IMR-90 (cell line): Measurements from ENCODE around the gene DYRK1B. TPM values are rescaled to one million over a fixed set of nuclear protein-coding genes. Genes with fewer than 3 reads are reported as not detected.

Experiments used
- ATAC-seq: fragments of 200-7000 bp; cut with Tn5 transposase; 2 replicates; pipeline ENCODE4 v1.9.1; 2020; ENCODE audit warnings: low read depth, mild to moderate bottlenecking, moderate library complexity
- BruUV-seq: library from RNA; stranded (reverse); fragments of 400-500 nt; replicated peaks from 2 replicates; lab custom pipeline; 2021; lab: Mats Ljungman, UMichigan
- CTCF ChIA-PET: fragments of 300-600 bp; formaldehyde crosslinking; extraction: SDS; loops from one replicate; lab custom pipeline; 2021; ENCODE audit warnings: antibody characterized with exemption; lab: Yijun Ruan, JAX
- POLR2A ChIA-PET: fragments of 300-600 bp; sonication (Branson Sonifier 250); formaldehyde crosslinking; loops from one replicate; lab custom pipeline; 2022; ENCODE audit warnings: antibody characterized with exemption; ENCODE audit not compliant: unreplicated experiment; lab: Charles Lee
- DNase-seq: peaks from one replicate; pipeline ENCODE4 v3.0.0; 2013
- H2AFZ ChIP-seq: replicated peaks from 2 replicates; pipeline ENCODE3; 2013; ENCODE audit warnings: low read length, mild to moderate bottlenecking; ENCODE audit not compliant: poor library complexity
- H2AK5ac ChIP-seq: 2 replicates; pipeline ENCODE4 v1.6.1; 2013; ENCODE audit warnings: low read depth, low read length, inconsistent platforms
- H2AK9ac ChIP-seq: replicated peaks from 2 replicates; pipeline ENCODE3; 2013; ENCODE audit warnings: mild to moderate bottlenecking, low read depth, low read length, moderate library complexity; ENCODE audit not compliant: poor library complexity
- H2BK120ac ChIP-seq: 2 replicates; pipeline ENCODE4 v1.6.1; 2013; ENCODE audit warnings: low read depth, low read length, inconsistent platforms
- H2BK15ac ChIP-seq: 3 replicates; pipeline ENCODE4 v1.6.1; 2013; ENCODE audit warnings: low read depth, low read length, inconsistent platforms
- H2BK20ac ChIP-seq: 2 replicates; pipeline ENCODE4 v1.6.1; 2013; ENCODE audit warnings: low read depth, mild to moderate bottlenecking, inconsistent platforms, low read length, moderate library complexity
- H2BK5ac ChIP-seq: 2 replicates; pipeline ENCODE4 v1.6.1; 2013; ENCODE audit warnings: mild to moderate bottlenecking, low read depth, low read length, inconsistent platforms; ENCODE audit not compliant: poor library complexity, severe bottlenecking
- H3K14ac ChIP-seq: replicated peaks from 2 replicates; pipeline ENCODE4 v1.6.1; 2013; ENCODE audit warnings: low read depth, low read length, inconsistent platforms
- H3K18ac ChIP-seq: 2 replicates; pipeline ENCODE4 v1.6.1; 2013; ENCODE audit warnings: low read depth, low read length, control low read depth
- H3K23ac ChIP-seq: 2 replicates; pipeline ENCODE4 v1.6.1; 2013; ENCODE audit warnings: low read depth, low read length, inconsistent platforms
- H3K27ac ChIP-seq: 2 replicates; pipeline ENCODE4 v1.5.1; 2013; ENCODE audit warnings: mild to moderate bottlenecking, control low read depth, low read length; ENCODE audit not compliant: insufficient read depth
- H3K27me3 ChIP-seq: 2 replicates; pipeline ENCODE4 v1.6.1; 2013; ENCODE audit warnings: low read length; ENCODE audit not compliant: control insufficient read depth, insufficient read depth
- H3K36me3 ChIP-seq: 2 replicates; pipeline ENCODE4 v1.6.1; 2013; ENCODE audit warnings: low read length, mixed read lengths; ENCODE audit not compliant: control insufficient read depth, insufficient read depth
- H3K4ac ChIP-seq: 2 replicates; pipeline ENCODE4 v1.6.1; 2013; ENCODE audit warnings: low read depth, low read length, inconsistent platforms
- H3K4me1 ChIP-seq: 2 replicates; pipeline ENCODE4 v1.6.1; 2013; ENCODE audit warnings: low read length, mixed read lengths; ENCODE audit not compliant: control insufficient read depth, insufficient read depth
- H3K4me2 ChIP-seq: 2 replicates; pipeline ENCODE4 v1.6.1; 2013; ENCODE audit warnings: low read depth, mild to moderate bottlenecking, control low read depth, low read length, moderate library complexity
- H3K4me3 ChIP-seq: 2 replicates; pipeline ENCODE4 v1.5.1; 2013; ENCODE audit warnings: low read depth, mild to moderate bottlenecking, control low read depth, low read length, moderate library complexity; ENCODE audit not compliant: insufficient read depth
- H3K56ac ChIP-seq: 2 replicates; pipeline ENCODE4 v1.6.1; 2013; ENCODE audit warnings: low read length, inconsistent platforms; ENCODE audit not compliant: insufficient read depth; ENCODE audit errors: extremely low read depth
- H3K79me1 ChIP-seq, 2 experiments: 2 replicates each; pipeline ENCODE4 v1.6.1; 2013; ENCODE audit warnings: low read length in 2 of 2, inconsistent platforms in 1 of 2, low read depth in 1 of 2
- H3K9ac ChIP-seq: 2 replicates; pipeline ENCODE4 v1.6.1; 2013; ENCODE audit warnings: low read depth, low read length, control low read depth
- H3K9me1 ChIP-seq: 2 replicates; pipeline ENCODE4 v1.6.1; 2013; ENCODE audit warnings: low read length, inconsistent platforms; ENCODE audit not compliant: insufficient read depth
- H3K9me3 ChIP-seq: 2 replicates; pipeline ENCODE4 v1.6.1; 2013; ENCODE audit warnings: low read length; ENCODE audit not compliant: control insufficient read depth, insufficient read depth
- H4K20me1 ChIP-seq: 2 replicates; pipeline ENCODE4 v1.6.1; 2013; ENCODE audit warnings: low read length, inconsistent platforms; ENCODE audit not compliant: insufficient read depth
- H4K5ac ChIP-seq: 2 replicates; pipeline ENCODE4 v1.6.1; 2013; ENCODE audit warnings: mild to moderate bottlenecking, low read depth, low read length, control low read depth
- H4K8ac ChIP-seq, 2 experiments: 2 replicates each; pipeline ENCODE4 v1.6.1; 2013; ENCODE audit warnings: low read depth in 2 of 2, low read length in 2 of 2, control low read depth in 1 of 2, inconsistent platforms in 1 of 2
- H4K91ac ChIP-seq: 2 replicates; pipeline ENCODE4 v1.6.1; 2013; ENCODE audit warnings: low read depth, low read length, inconsistent platforms; ENCODE audit not compliant: insufficient read depth
- BHLHE40 ChIP-seq: fragments of 150-350 bp; IDR thresholded peaks from 2 replicates; pipeline ENCODE4 v1.6.1; 2016; ENCODE audit warnings: mild to moderate bottlenecking, low read depth, low read length
- CEBPB ChIP-seq: IDR thresholded peaks from 2 replicates; pipeline ENCODE4 v1.6.1; 2012; ENCODE audit warnings: low read depth, low read length, improper control_type of control experiment
- FOS ChIP-seq: fragments of 150-350 bp; IDR thresholded peaks from 2 replicates; pipeline ENCODE4 v1.6.1; 2016; ENCODE audit warnings: low read depth, low read length
- MAFK ChIP-seq: IDR thresholded peaks from 2 replicates; pipeline ENCODE4 v1.6.1; 2012; ENCODE audit warnings: low read depth, low read length, improper control_type of control experiment
- MAZ ChIP-seq: IDR thresholded peaks from 2 replicates; pipeline ENCODE4 v1.6.1; 2012; ENCODE audit warnings: low read depth, mild to moderate bottlenecking, low read length, improper control_type of control experiment, moderate library complexity, borderline replicate concordance
- MXI1 ChIP-seq: IDR thresholded peaks from 2 replicates; pipeline ENCODE4 v1.6.1; 2012; ENCODE audit warnings: low read depth, mild to moderate bottlenecking, low read length, moderate library complexity, borderline replicate concordance
- POLR2A ChIP-seq: IDR thresholded peaks from 2 replicates; pipeline ENCODE4 v1.6.1; 2012; ENCODE audit warnings: mild to moderate bottlenecking, low read depth, low read length
- RFX5 ChIP-seq: IDR thresholded peaks from 2 replicates; pipeline ENCODE4 v1.8.0; 2012; ENCODE audit warnings: low read depth, mild to moderate bottlenecking, low read length, moderate library complexity
- SMC3 ChIP-seq: fragments of 150-350 bp; IDR thresholded peaks from 2 replicates; pipeline ENCODE4 v1.6.1; 2016; ENCODE audit warnings: low read depth, mild to moderate bottlenecking, antibody characterized with exemption, low read length, moderate library complexity
- USF2 ChIP-seq: fragments of 150-350 bp; IDR thresholded peaks from 2 replicates; pipeline ENCODE4 v1.6.1; 2017; ENCODE audit warnings: mild to moderate bottlenecking, antibody characterized with exemption, low read length, low read depth
- WGBS, 2 experiments: methylation state at CpG; one replicate each; pipeline versions ENCODE4 v1.1.5 to v1.1.7; 2013; ENCODE audit warnings: missing lambda C conversion rate in 2 of 2; ENCODE audit not compliant: insufficient read length in 1 of 2; ENCODE audit errors: extremely low coverage in 2 of 2; 5-methylcytosine and 5-hydroxymethylcytosine counted together
- dilution Hi-C: fragments of 300-500 bp; cut with HindIII; formaldehyde crosslinking; loops from one replicate; pipeline ENCODE4 v1.14.3; 2018; ENCODE audit warnings: low sequenced_read_pairs; ENCODE audit not compliant: unreplicated experiment
- in situ Hi-C: fragments of 300-500 bp; cut with MboI; formaldehyde crosslinking; loops from 3 replicates; pipeline ENCODE4 v1.14.3; 2019; ENCODE audit warnings: low sequenced_read_pairs, inconsistent platforms, mixed read lengths
- intact Hi-C: fragments of 100-400 bp; cut with micrococcal nuclease; formaldehyde crosslinking; loops from 2 replicates; pipeline ENCODE4 v1.10.0; 2022
- polyA plus RNA-seq, 3 experiments: library from polyadenylated mRNA; depleted of rRNA; stranded (reverse); fragments of >200 nt; gene quantifications; 2 replicates each; pipeline ENCODE4 v1.2.3, GENCODE V29; 2012; ENCODE audit warnings: low replicate concordance in 1 of 3
- total RNA-seq: library from RNA; depleted of rRNA; stranded (reverse); fragments of >200 nt; gene quantifications from 2 replicates; pipeline ENCODE4 v1.2.3, GENCODE V29; 2012
- TF ChIP-seq, protein P1 (sequence below): conservative IDR thresholded peaks from 2 replicates; pipeline ENCODE4 v1.5.1; 2012; ENCODE audit warnings: mild to moderate bottlenecking, low read depth, low read length, improper control_type of control experiment

DYRK1B gene
- total and polyA plus RNA-seq, 2 of the 4 experiments (the other 2 are of a cell fraction): 2.7 to 11.4 TPM

DNA sequence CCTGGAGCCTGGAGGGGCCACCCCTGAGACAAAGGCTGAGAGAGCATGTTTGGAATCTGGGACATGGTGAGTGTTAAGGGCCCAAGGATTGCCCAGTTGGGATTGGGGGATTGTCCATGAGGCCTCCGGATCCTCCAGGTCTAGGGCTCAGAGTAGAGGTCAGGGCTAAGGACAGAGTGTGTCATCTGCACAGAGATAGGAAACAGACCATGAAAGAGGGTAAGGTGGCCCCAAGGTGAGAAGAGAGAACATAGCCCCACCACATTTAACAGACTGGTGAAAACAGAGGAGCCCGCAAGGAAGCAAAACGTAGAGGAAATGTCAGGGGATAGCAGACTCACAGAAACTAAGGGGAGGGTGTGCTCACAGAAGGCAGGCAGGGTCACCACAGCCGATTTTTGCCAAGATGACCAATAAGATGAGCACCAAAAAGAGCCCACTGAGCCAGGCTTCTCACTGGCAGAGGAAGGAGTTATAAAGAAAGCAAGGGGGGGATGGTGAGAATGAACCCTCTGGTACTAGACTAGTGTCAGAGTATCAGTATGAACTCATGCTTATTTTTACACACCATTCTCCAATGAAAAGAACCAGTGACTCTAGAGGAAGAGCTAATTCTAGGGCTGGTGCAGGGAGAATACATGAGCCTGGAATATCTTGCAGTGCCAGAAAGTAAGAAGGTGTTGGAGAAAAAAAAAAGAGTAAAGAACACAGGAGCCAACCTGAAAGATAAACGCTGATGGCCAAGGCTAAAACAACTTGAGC lies 17.5 kb downstream of the DYRK1B start:
- H3K79me1 ChIP-seq: 0 out of 4 replicates have a peak, but pooled peaks cover 0 to 5% of the 10 kb centered on the region in 2 experiments
- 60% methylated on average over 1 of the region's 5 CpGs; no CpG with 5 or more reads in 1 of the 2 experiments for WGBS, 2 experiments

More for the DNA sequence above, 17.5 kb downstream of the DYRK1B start:
- Histone ChIP-seq H2BK5ac (no peak overlapping the region), H2BK120ac (no peak overlapping the region), H3K9ac (no peak overlapping the region), H2AK5ac (no peak overlapping the region), H4K91ac (no peak overlapping the region), H2AK9ac (no peak overlapping the region), H4K5ac (no peak overlapping the region), H3K27me3 (no peaks in the 10 kb centered on the region), H4K8ac (no peak overlapping the region), H3K4ac (no peak overlapping the region), H2AFZ (no peak overlapping the region), H3K4me2 (no peak overlapping the region), H3K36me3 (no peaks in the 10 kb centered on the region; the same call in 1 of the 2 replicates), H3K18ac (no peak overlapping the region), H3K4me1 (no peaks in the 10 kb centered on the region), H3K56ac (no peak overlapping the region), H3K4me3 (no peak overlapping the region), H3K23ac (no peak overlapping the region), H2BK20ac (no peak overlapping the region), H2BK15ac (no peak overlapping the region), H3K9me1 (peaks cover 4% of the 10 kb centered on the region; the same call in 1 of the 2 replicates), H4K20me1 (no peaks in the 10 kb centered on the region), H3K9me3 (no peaks in the 10 kb centered on the region), H3K14ac (no peak overlapping the region), H3K27ac (no peak overlapping the region)
- ATAC-seq (no peak), DNase-seq (no peak)
- POLR2A ChIA-PET: no interaction called here
- dilution Hi-C loops (no loop called here), in situ Hi-C loops (no loop called here), intact Hi-C loops (no loop called here)
- CTCF ChIA-PET: no interaction called here
- TF ChIP-seq POLR2A (no peak), BHLHE40 (no peak), MAZ (no peak), USF2 (no peak), RFX5 (no peak), CEBPB (no peak), SMC3 (no peak), MAFK (no peak), FOS (no peak), MXI1 (no peak)
- TF ChIP-seq, protein P1, sequence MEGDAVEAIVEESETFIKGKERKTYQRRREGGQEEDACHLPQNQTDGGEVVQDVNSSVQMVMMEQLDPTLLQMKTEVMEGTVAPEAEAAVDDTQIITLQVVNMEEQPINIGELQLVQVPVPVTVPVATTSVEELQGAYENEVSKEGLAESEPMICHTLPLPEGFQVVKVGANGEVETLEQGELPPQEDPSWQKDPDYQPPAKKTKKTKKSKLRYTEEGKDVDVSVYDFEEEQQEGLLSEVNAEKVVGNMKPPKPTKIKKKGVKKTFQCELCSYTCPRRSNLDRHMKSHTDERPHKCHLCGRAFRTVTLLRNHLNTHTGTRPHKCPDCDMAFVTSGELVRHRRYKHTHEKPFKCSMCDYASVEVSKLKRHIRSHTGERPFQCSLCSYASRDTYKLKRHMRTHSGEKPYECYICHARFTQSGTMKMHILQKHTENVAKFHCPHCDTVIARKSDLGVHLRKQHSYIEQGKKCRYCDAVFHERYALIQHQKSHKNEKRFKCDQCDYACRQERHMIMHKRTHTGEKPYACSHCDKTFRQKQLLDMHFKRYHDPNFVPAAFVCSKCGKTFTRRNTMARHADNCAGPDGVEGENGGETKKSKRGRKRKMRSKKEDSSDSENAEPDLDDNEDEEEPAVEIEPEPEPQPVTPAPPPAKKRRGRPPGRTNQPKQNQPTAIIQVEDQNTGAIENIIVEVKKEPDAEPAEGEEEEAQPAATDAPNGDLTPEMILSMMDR: no peak
- BruUV-seq: no TSS peak
